Transverse colon (tissue), 4 donors: Measurements from ENCODE around the gene IMPG2. TPM values are rescaled to one million over a fixed set of nuclear protein-coding genes. Genes with fewer than 3 reads are reported as not detected.

ENCODE experiments used
- DNase-seq: peaks from one replicate; pipeline ENCODE4 v3.0.0-alpha.2; 2019
- H3K27ac ChIP-seq, 4 donors: fragments of 200-600 bp; sonication (generic); 2 replicates each; pipeline ENCODE4 v1.5.1; 2016 to 2018; ENCODE audit warnings: inconsistent platforms in 4 of 4
- H3K27me3 ChIP-seq: fragments of 200-600 bp; sonication (generic); 2 replicates; pipeline ENCODE4 v1.5.1; 2017; ENCODE audit warnings: inconsistent platforms
- H3K36me3 ChIP-seq, 4 donors: fragments of 200-600 bp; sonication (generic); 2 replicates each; pipeline ENCODE4 v1.5.1; 2017 to 2019; ENCODE audit warnings: inconsistent platforms in 4 of 4
- H3K4me1 ChIP-seq, 4 donors: fragments of 200-600 bp; sonication (generic); 2 replicates each; pipeline ENCODE4 v1.5.1; 2017 to 2020; ENCODE audit warnings: inconsistent platforms in 4 of 4
- H3K4me3 ChIP-seq, 4 donors: fragments of 200-600 bp; sonication (generic); 1 replicate in 1 of 4; 2 replicates in 3 of 4; pipeline versions ENCODE4 v1.5.1 to v1.6.1; 2017 to 2019; ENCODE audit warnings: inconsistent platforms in 4 of 4
- H3K9me3 ChIP-seq, 2 donors: fragments of 200-600 bp; sonication (generic); 2 replicates each; pipeline ENCODE4 v1.5.1; 2017 to 2019; ENCODE audit warnings: inconsistent platforms in 2 of 2
- CTCF ChIP-seq, 5 experiments: fragments of 200-600 bp in 3 of 5; fragments of 450-650 bp in 2 of 5; sonication (generic) in 3 of 5; IDR thresholded peaks; 1 replicate in 2 of 5; 2 replicates in 3 of 5; pipeline ENCODE4 v1.5.1; 2016 to 2017; ENCODE audit warnings: antibody characterized with exemption in 5 of 5, inconsistent platforms in 3 of 5, mild to moderate bottlenecking in 2 of 5, moderate library complexity in 1 of 5
- EP300 ChIP-seq: sonication (generic); formaldehyde crosslinking; IDR thresholded peaks from one replicate; pipeline ENCODE4 v1.6.1; 2017; ENCODE audit warnings: antibody characterized with exemption, low read depth
- POLR2A ChIP-seq: fragments of 450-650 bp; IDR thresholded peaks from one replicate; pipeline ENCODE4 v1.6.1; 2016; ENCODE audit warnings: antibody characterized with exemption, mild to moderate bottlenecking, moderate library complexity
- POLR2AphosphoS5 ChIP-seq, 3 donors: sonication (generic); formaldehyde crosslinking; IDR thresholded peaks; one replicate each; pipeline ENCODE4 v1.6.1; 2016; ENCODE audit warnings: antibody characterized with exemption in 3 of 3
- WGBS, 2 donors: methylation state at CpG; one replicate each; pipeline ENCODE4 v1.1.5; 2018; ENCODE audit warnings: low coverage in 1 of 2; 5-methylcytosine and 5-hydroxymethylcytosine counted together
- in situ Hi-C, 4 donors: fragments of 200-750 bp; cut with MboI; loops; one replicate each; pipeline versions ENCODE4 v1.15.0 to v1.15.1; 2017; ENCODE audit warnings: low sequenced_read_pairs in 3 of 4, low pct_ligation_motif_present in 1 of 4, low pct_unique_long_range_greater_than_20kb in 1 of 4
- intact Hi-C: fragments of 100-400 bp; cut with DNase I; formaldehyde crosslinking; loops from one replicate; pipeline ENCODE4 v1.15.1; 2023; ENCODE audit warnings: low total_unique reads
- total RNA-seq, 4 donors: library from RNA; depleted of rRNA; stranded (reverse); fragments of >200 nt; gene quantifications; one replicate each; pipeline ENCODE4 v1.1.0, GENCODE V29; 2016

Gene IMPG2
- total RNA-seq, 4 donors from 2014 or later = 0.14 to 0.37 (median 0.32) TPM; not detected in 1

DNA sequence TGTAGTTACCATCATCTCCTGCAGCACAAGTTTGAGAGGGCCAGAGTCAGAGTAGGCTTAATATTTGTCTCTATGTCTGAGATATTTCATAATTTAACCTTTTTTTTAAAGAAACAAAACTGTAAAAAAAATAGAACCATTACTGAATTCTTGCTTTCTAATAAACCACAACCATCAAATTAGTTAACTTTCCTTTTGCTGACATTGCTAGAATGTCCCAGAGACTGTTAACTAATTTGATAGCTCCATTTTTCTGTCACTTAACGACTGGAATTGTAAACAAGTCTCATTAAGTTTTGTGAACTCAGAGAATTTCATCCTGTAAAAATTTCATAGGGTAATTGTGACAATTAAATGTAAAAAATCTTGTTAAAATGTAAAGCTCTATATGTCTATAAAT, 35.6 kb downstream of the IMPG2 start:
- H3K27me3 ChIP-seq = no peaks in the 10 kb centered on the region
- in situ Hi-C loops = no loop called here
- H3K9me3 ChIP-seq = no peaks in the 10 kb centered on the region
- H3K27ac ChIP-seq = no peak overlapping the region
- 67 to 77% methylated on average over 1 of the region's 1 CpG for WGBS, 2 donors
- no peak for TF ChIP-seq POLR2A
- TF ChIP-seq CTCF (IDR thresholded peaks at IDR 0.05) = no peak
- no peak for TF ChIP-seq POLR2AphosphoS5 (IDR thresholded peaks at IDR 0.05)
- no peak for TF ChIP-seq EP300
- intact Hi-C loops = no loop called here
- no peaks in the 10 kb centered on the region for H3K4me1 ChIP-seq
- H3K36me3 ChIP-seq = no peaks in the 10 kb centered on the region
- DNase-seq = no peak
- H3K4me3 ChIP-seq = no peak overlapping the region

GRCh38 chr3:101281521-101282030, 38.8 kb downstream of the IMPG2 start:
- Histone ChIP-seq H3K9me3 (no peaks in the 10 kb centered on the region), H3K27ac (no peak overlapping the region), H3K36me3 (no peaks in the 10 kb centered on the region), H3K27me3 (no peaks in the 10 kb centered on the region), H3K4me3 (no peak overlapping the region), H3K4me1 (no peaks in the 10 kb centered on the region)
- no peak for DNase-seq
- intact Hi-C loops = no loop called here
- TF ChIP-seq EP300 = no peak
- no peak for TF ChIP-seq POLR2A
- in situ Hi-C loops = no loop called here
- 75 to 78% methylated on average over 3 of the region's 3 CpGs for WGBS, 2 donors

DNA sequence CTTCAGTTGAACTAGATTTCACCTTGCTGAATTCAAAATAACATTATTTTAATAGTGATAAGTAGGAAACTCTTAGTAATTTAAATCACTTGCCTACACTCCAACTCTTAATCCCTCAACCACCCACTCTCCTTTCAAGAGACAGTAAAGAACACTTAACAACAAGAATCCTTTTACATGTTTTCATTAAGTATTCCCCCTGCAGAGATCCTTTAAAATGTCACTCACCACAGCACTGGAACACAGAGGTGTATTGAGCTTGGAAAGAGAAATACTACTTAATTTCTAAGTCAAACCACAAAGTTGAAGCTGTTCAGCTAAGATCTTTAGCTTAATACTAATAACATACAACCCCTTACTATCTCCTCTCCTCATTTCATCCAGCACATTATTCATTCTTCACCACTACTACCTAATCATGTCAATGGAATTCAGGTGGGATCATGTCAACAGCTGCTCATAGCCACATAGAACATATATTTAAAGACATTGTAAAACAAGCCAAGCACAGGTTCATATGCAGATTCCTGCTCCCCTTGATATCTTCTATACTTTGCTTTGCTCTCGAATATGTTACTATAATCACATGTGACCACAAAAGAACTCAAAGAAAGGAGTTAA, 40.5 kb downstream of the IMPG2 start:
- Histone ChIP-seq H3K4me1 (no peaks in the 10 kb centered on the region), H3K27me3 (no peaks in the 10 kb centered on the region), H3K36me3 (no peaks in the 10 kb centered on the region), H3K4me3 (no peak overlapping the region), H3K27ac (no peak overlapping the region), H3K9me3 (no peaks in the 10 kb centered on the region)
- no peak for DNase-seq
- intact Hi-C loops = no loop called here
- 88 to 94% methylated on average over 1 of the region's 1 CpG for WGBS, 2 donors
- no peak for TF ChIP-seq EP300
- in situ Hi-C loops = no loop called here

- TF ChIP-seq POLR2AphosphoS5 (IDR thresholded peaks at IDR 0.05) (no peak), CTCF (IDR thresholded peaks at IDR 0.05) (no peak), EP300 (no peak), POLR2A (no peak)
- no peak for DNase-seq
- Histone ChIP-seq H3K4me3 (no peak overlapping the region), H3K36me3 (no peaks in the 10 kb centered on the region), H3K27ac (no peak overlapping the region), H3K27me3 (no peaks in the 10 kb centered on the region), H3K4me1 (no peaks in the 10 kb centered on the region), H3K9me3 (no peaks in the 10 kb centered on the region)
- in situ Hi-C loops = no loop called here
- intact Hi-C loops = no loop called here
These were observed 41.2 kb downstream of the IMPG2 start for GRCh38 chr3:101279162-101279561.

- DNase-seq = no peak
- no peak for TF ChIP-seq POLR2AphosphoS5 (IDR thresholded peaks at IDR 0.05)
- intact Hi-C loops (no loop called here), in situ Hi-C loops (no loop called here)
- H3K27ac ChIP-seq = no peak overlapping the region
- no peaks in the 10 kb centered on the region for H3K9me3 ChIP-seq
- H3K4me1 ChIP-seq = no peaks in the 10 kb centered on the region
- no peaks in the 10 kb centered on the region for H3K27me3 ChIP-seq
- H3K36me3 ChIP-seq = no peaks in the 10 kb centered on the region
- H3K4me3 ChIP-seq = no peak overlapping the region
These were observed 41.6 kb downstream of the IMPG2 start for GRCh38 chr3:101278727-101279126.

- in situ Hi-C loops (no loop called here), intact Hi-C loops (no loop called here)
- DNase-seq = no peak
- no peaks in the 10 kb centered on the region for H3K4me1 ChIP-seq
- no peak overlapping the region for H3K4me3 ChIP-seq
- H3K36me3 ChIP-seq = no peaks in the 10 kb centered on the region
- H3K27ac ChIP-seq = no peak overlapping the region
- TF ChIP-seq POLR2AphosphoS5 (IDR thresholded peaks at IDR 0.05) (no peak), POLR2A (no peak), EP300 (no peak), CTCF (IDR thresholded peaks at IDR 0.05) (no peak)
- no peaks in the 10 kb centered on the region for H3K9me3 ChIP-seq
- WGBS, 2 donors = 89 to 93% methylated on average over 1 to 2 of the region's 2 CpGs
- H3K27me3 ChIP-seq = no peaks in the 10 kb centered on the region
These were observed 46.8 kb downstream of the IMPG2 start for GRCh38 chr3:101273608-101274007.
